Measurements from ENCODE around the gene OR4K5. TPM values are rescaled to one million over a fixed set of nuclear protein-coding genes. Genes with fewer than 3 reads are reported as not detected.
"Not testable (repeated sequence)": the region's sequence is repeated elsewhere in the genome, so short reads cannot be mapped to it uniquely, and the experiment has no call there.

OR4K5 gene
- total RNA-seq, 2 experiments from 2014 or later = not detected

- intact Hi-C loops (cut with micrococcal nuclease) = no loop called here
- CTCF ChIA-PET = no interaction called here
- no peaks in the 10 kb centered on the region for H3K36me3 Mint-ChIP-seq (ENCODE audit: low read depth)
- no peak within 1 kb of the TSS for H3K27ac Mint-ChIP-seq
- H3K27me3 Mint-ChIP-seq (ENCODE audit: low read depth) = peaks cover 1% of the 10 kb centered on the region
- no peak for DNase-seq
- no peaks in the 10 kb centered on the region for H3K4me1 Mint-ChIP-seq (ENCODE audit: low read depth)
- no peak within 1 kb of the TSS for H3K4me3 Mint-ChIP-seq
- no peaks in the 10 kb centered on the region for H3K9me3 Mint-ChIP-seq
Measured at GRCh38 chr14:19930617-19931016, 10.2 kb downstream of the OR4K5 start, which contains the start of gene OR4K1. Gene OR4K1 (plus strand): TSS chr14:19930917. CDS start chr14:19935667, 4,750 bp downstream.

GRCh38 chr14:19941668-19942067 is 21.3 kb downstream of the OR4K5 start:
- H3K9me3 Mint-ChIP-seq = no peaks in the 10 kb centered on the region

GRCh38 chr14:19947413-19948090 is 27.1 kb downstream of the OR4K5 start:
- Mint-ChIP-seq H3K27me3 (ENCODE audit: low read depth) (no peaks in the 10 kb centered on the region), H3K27ac (no peak overlapping the region), H3K36me3 (ENCODE audit: low read depth) (no peaks in the 10 kb centered on the region), H3K4me1 (ENCODE audit: low read depth) (no peaks in the 10 kb centered on the region), H3K4me3 (no peak overlapping the region), H3K9me3 (peaks cover 2% of the 10 kb centered on the region)
- CTCF ChIA-PET = no interaction called here
- intact Hi-C loops (cut with micrococcal nuclease) = no loop called here
- no peak for DNase-seq

More at GRCh38 chr14:19941668-19942067, 21.3 kb downstream of the OR4K5 start:
- CTCF ChIA-PET = no interaction called here
- Mint-ChIP-seq H3K27me3 (ENCODE audit: low read depth) (no peaks in the 10 kb centered on the region), H3K4me3 (no peak overlapping the region), H3K27ac (no peak overlapping the region), H3K4me1 (ENCODE audit: low read depth) (no peaks in the 10 kb centered on the region), H3K36me3 (ENCODE audit: low read depth) (no peaks in the 10 kb centered on the region)
- intact Hi-C loops (cut with micrococcal nuclease) = no loop called here
- no peak for DNase-seq

GRCh38 chr14:19949218-19949617 is 28.8 kb downstream of the OR4K5 start:
- CTCF ChIA-PET = no interaction called here

GRCh38 chr14:19969735-19970134 is 49.3 kb downstream of the OR4K5 start:
- peaks cover 27% of the 10 kb centered on the region for H3K4me1 Mint-ChIP-seq (ENCODE audit: low read depth)
- CTCF ChIA-PET; H3K4me3 Mint-ChIP-seq; H3K27me3 Mint-ChIP-seq (ENCODE audit: low read depth); intact Hi-C loops (cut with micrococcal nuclease); H3K27ac Mint-ChIP-seq; H3K9me3 Mint-ChIP-seq; DNase-seq; H3K36me3 Mint-ChIP-seq (ENCODE audit: low read depth): not testable (repeated sequence)

More at GRCh38 chr14:19949218-19949617, 28.8 kb downstream of the OR4K5 start:
- H3K4me1 Mint-ChIP-seq (ENCODE audit: low read depth) = no peaks in the 10 kb centered on the region
- H3K4me3 Mint-ChIP-seq = no peak overlapping the region
- no peak for DNase-seq
- H3K9me3 Mint-ChIP-seq = peaks cover 2% of the 10 kb centered on the region
- H3K36me3 Mint-ChIP-seq (ENCODE audit: low read depth) = no peaks in the 10 kb centered on the region
- H3K27me3 Mint-ChIP-seq (ENCODE audit: low read depth) = no peaks in the 10 kb centered on the region
- no peak overlapping the region for H3K27ac Mint-ChIP-seq
- intact Hi-C loops (cut with micrococcal nuclease) = no loop called here

Other genes with a start within 250 kb of the OR4K5 start
- gene OR11H2, start 206.7 kb upstream of the OR4K5 start, total RNA-seq = not detected
- not detected for gene OR4Q3, start 177.0 kb upstream of the OR4K5 start, total RNA-seq
- gene OR4M1, start 147.1 kb upstream of the OR4K5 start, total RNA-seq = not detected
- not detected for gene OR4N2, start 116.8 kb upstream of the OR4K5 start, total RNA-seq
- gene OR4K2, start 45.5 kb upstream of the OR4K5 start, total RNA-seq = not detected
- not detected for gene OR4K1, start 10.3 kb downstream of the OR4K5 start, total RNA-seq
- not detected for gene OR4K15, start 55.0 kb downstream of the OR4K5 start, total RNA-seq
- gene OR4Q2, start 81.6 kb downstream of the OR4K5 start, total RNA-seq = not detected
- not detected for gene OR4K14, start 98.7 kb downstream of the OR4K5 start, total RNA-seq
- not detected for gene OR4K13, start 115.4 kb downstream of the OR4K5 start, total RNA-seq
- gene OR4L1, start 139.4 kb downstream of the OR4K5 start, total RNA-seq = not detected
- not detected for gene OR4K17, start 190.1 kb downstream of the OR4K5 start, total RNA-seq
- gene OR4N5, start 218.2 kb downstream of the OR4K5 start, total RNA-seq = not detected